ENCODE results near the gene CD200. TPM values are rescaled to one million over a fixed set of nuclear protein-coding genes. Genes with fewer than 3 reads are reported as not detected.

Gene CD200
- total RNA-seq: 1 to 10 TPM in 1 of 2 experiments, under 1 TPM in 1; 0.67 to 3.6 TPM

- H3K36me3 Mint-ChIP-seq: no peaks in the 10 kb centered on the region
- peak; percentile 50 for DNase-seq
- no peaks in the 10 kb centered on the region for H3K9me3 Mint-ChIP-seq (ENCODE audit: low read depth)
- CTCF ChIA-PET: interaction anchor here (0.7 to 2.4 kb wide), 14 partner anchors 8 to 703 kb away, joined by 3 to 18 read pairs (median 4); partner anchors contain the start of gene SLC9C1
- H3K4me3 Mint-ChIP-seq: peak within 1 kb of the TSS; percentile 75
- H3K27ac Mint-ChIP-seq: no peak within 1 kb of the TSS
- peaks cover 17% of the 10 kb centered on the region for H3K4me1 Mint-ChIP-seq
- H3K27me3 Mint-ChIP-seq: peaks cover 13% of the 10 kb centered on the region
- ATAC-seq: peak; percentile 89
These were observed at the start of gene CD200 for GRCh38 chr3:112333002-112333380. CD200 (plus strand) TSS chr3:112333156; CDS start chr3:112333213, 57 bp downstream.

- CTCF ChIA-PET: interaction anchor here (1.0 kb wide), 1 partner anchor 151 kb away, joined by 4 read pairs; no protein-coding TSS in a partner anchor
These were observed 43.9 kb upstream of the CD200 start for GRCh38 chr3:112289011-112289410.

GRCh38 chr3:112293368-112294321 lies 39.3 kb upstream of the CD200 start, which contains the start of gene SLC9C1:
SLC9C1 (minus strand) TSS chr3:112294216; CDS start chr3:112286791, 7,425 bp downstream.
- peak within 1 kb of the TSS; percentile 76 for H3K27ac Mint-ChIP-seq
- ATAC-seq (peak; percentile 79), DNase-seq (peak; percentile 62)
- H3K36me3 Mint-ChIP-seq: peaks cover 9% of the 10 kb centered on the region
- H3K27me3 Mint-ChIP-seq: no peaks in the 10 kb centered on the region
- CTCF ChIA-PET: interaction anchor here (0.8 to 4.2 kb wide), 39 partner anchors 9 to 348 kb away, joined by 3 to 30 read pairs (median 5); partner anchors contain the start of genes BTLA and CD200
- H3K4me3 Mint-ChIP-seq: peak within 1 kb of the TSS; percentile 45
- H3K4me1 Mint-ChIP-seq: peaks cover 37% of the 10 kb centered on the region
- H3K9me3 Mint-ChIP-seq (ENCODE audit: low read depth): peaks cover 3% of the 10 kb centered on the region

More at GRCh38 chr3:112289011-112289410, 43.9 kb upstream of the CD200 start:
- H3K27me3 Mint-ChIP-seq: no peaks in the 10 kb centered on the region
- peaks cover 3% of the 10 kb centered on the region for H3K36me3 Mint-ChIP-seq
- H3K4me3 Mint-ChIP-seq: no peak overlapping the region
- H3K27ac Mint-ChIP-seq: no peak overlapping the region
- peaks cover 3% of the 10 kb centered on the region for H3K9me3 Mint-ChIP-seq (ENCODE audit: low read depth)
- DNase-seq (no peak), ATAC-seq (no peak)
- peaks cover 15% of the 10 kb centered on the region for H3K4me1 Mint-ChIP-seq

GRCh38 chr3:112297714-112298113 lies 35.2 kb upstream of the CD200 start:
- peaks cover 7% of the 10 kb centered on the region for H3K36me3 Mint-ChIP-seq
- peaks cover 34% of the 10 kb centered on the region for H3K4me1 Mint-ChIP-seq
- no peaks in the 10 kb centered on the region for H3K27me3 Mint-ChIP-seq
- CTCF ChIA-PET: interaction anchor here (1.4 kb wide), 1 partner anchor 140 kb away, joined by 5 read pairs; no protein-coding TSS in a partner anchor
- no peaks in the 10 kb centered on the region for H3K9me3 Mint-ChIP-seq (ENCODE audit: low read depth)
- peak overlapping the region; percentile 60 for H3K4me3 Mint-ChIP-seq
- DNase-seq: no peak
- peak overlapping the region; percentile 85 for H3K27ac Mint-ChIP-seq
- peak; percentile 32 for ATAC-seq

- H3K4me3 Mint-ChIP-seq: no peak overlapping the region
- H3K36me3 Mint-ChIP-seq: peaks cover 7% of the 10 kb centered on the region
- peaks cover 27% of the 10 kb centered on the region for H3K4me1 Mint-ChIP-seq
- no peak for ATAC-seq
- H3K27me3 Mint-ChIP-seq: no peaks in the 10 kb centered on the region
- DNase-seq: no peak
- peak overlapping the region; percentile 85 for H3K27ac Mint-ChIP-seq
- CTCF ChIA-PET: interaction anchor here (0.9 to 1.7 kb wide), 4 partner anchors 28 to 234 kb away, joined by 3 to 5 read pairs (median 4); no protein-coding TSS in a partner anchor
- H3K9me3 Mint-ChIP-seq (ENCODE audit: low read depth): no peaks in the 10 kb centered on the region
These were observed 34.2 kb upstream of the CD200 start for GRCh38 chr3:112298781-112299180.

- Mint-ChIP-seq H3K27ac (no peak overlapping the region), H3K4me1 (peaks cover 16% of the 10 kb centered on the region), H3K36me3 (peaks cover 1% of the 10 kb centered on the region), H3K27me3 (no peaks in the 10 kb centered on the region), H3K9me3 (ENCODE audit: low read depth) (no peaks in the 10 kb centered on the region), H3K4me3 (no peak overlapping the region)
- CTCF ChIA-PET: interaction anchor here (1.8 to 3.7 kb wide), 2 partner anchors 8 to 191 kb away, joined by 4 to 30 read pairs; partner anchors contain the start of gene SLC9C1
- ATAC-seq (no peak), DNase-seq (no peak)
These were observed 30.7 kb upstream of the CD200 start for GRCh38 chr3:112302150-112302830.

GRCh38 chr3:112302881-112303763 lies 29.8 kb upstream of the CD200 start:
- Mint-ChIP-seq H3K9me3 (ENCODE audit: low read depth) (no peaks in the 10 kb centered on the region), H3K27ac (no peak overlapping the region), H3K4me3 (no peak overlapping the region), H3K27me3 (no peaks in the 10 kb centered on the region), H3K4me1 (peaks cover 9% of the 10 kb centered on the region), H3K36me3 (no peaks in the 10 kb centered on the region)
- CTCF ChIA-PET: interaction anchor here (1.4 to 3.7 kb wide), 6 partner anchors 9 to 215 kb away, joined by 3 to 30 read pairs (median 4); partner anchors contain the start of gene SLC9C1
- ATAC-seq: peak; percentile 62
- DNase-seq: no peak

- CTCF ChIA-PET: interaction anchor here (1.1 to 3.7 kb wide), 12 partner anchors 10 to 214 kb away, joined by 3 to 30 read pairs (median 5); partner anchors contain the start of gene SLC9C1
- ATAC-seq (peak; percentile 50), DNase-seq (no peak)
- Mint-ChIP-seq H3K27ac (no peak overlapping the region), H3K4me1 (peaks cover 2% of the 10 kb centered on the region), H3K27me3 (no peaks in the 10 kb centered on the region), H3K9me3 (ENCODE audit: low read depth) (no peaks in the 10 kb centered on the region), H3K4me3 (no peak overlapping the region), H3K36me3 (no peaks in the 10 kb centered on the region)
These were observed 29.1 kb upstream of the CD200 start for GRCh38 chr3:112303764-112304325.

- no peaks in the 10 kb centered on the region for H3K27me3 Mint-ChIP-seq
- CTCF ChIA-PET: interaction anchor here (1.0 to 3.7 kb wide), 14 partner anchors 9 to 233 kb away, joined by 3 to 30 read pairs (median 4); partner anchors contain the start of gene SLC9C1
- H3K36me3 Mint-ChIP-seq: no peaks in the 10 kb centered on the region
- H3K9me3 Mint-ChIP-seq (ENCODE audit: low read depth): no peaks in the 10 kb centered on the region
- H3K4me1 Mint-ChIP-seq: no peaks in the 10 kb centered on the region
- H3K4me3 Mint-ChIP-seq: no peak overlapping the region
- no peak overlapping the region for H3K27ac Mint-ChIP-seq
- ATAC-seq (no peak), DNase-seq (no peak)
These were observed 28.3 kb upstream of the CD200 start for GRCh38 chr3:112304611-112305010.

GRCh38 chr3:112306825-112307224 lies 26.1 kb upstream of the CD200 start:
- Mint-ChIP-seq H3K36me3 (no peaks in the 10 kb centered on the region), H3K27me3 (no peaks in the 10 kb centered on the region), H3K27ac (no peak overlapping the region), H3K4me3 (no peak overlapping the region), H3K9me3 (ENCODE audit: low read depth) (no peaks in the 10 kb centered on the region), H3K4me1 (no peaks in the 10 kb centered on the region)
- no peak for ATAC-seq
- CTCF ChIA-PET: interaction anchor here (1.4 kb wide), 1 partner anchor 195 kb away, joined by 3 read pairs; no protein-coding TSS in a partner anchor
- DNase-seq: no peak

GRCh38 chr3:112307557-112307956 lies 25.4 kb upstream of the CD200 start:
- Mint-ChIP-seq H3K27ac (no peak overlapping the region), H3K27me3 (no peaks in the 10 kb centered on the region), H3K36me3 (no peaks in the 10 kb centered on the region), H3K4me1 (no peaks in the 10 kb centered on the region), H3K9me3 (ENCODE audit: low read depth) (no peaks in the 10 kb centered on the region), H3K4me3 (no peak overlapping the region)
- CTCF ChIA-PET: interaction anchor here (1.4 to 2.5 kb wide), 2 partner anchors 14 to 196 kb away, joined by 3 to 7 read pairs; partner anchors contain the start of gene SLC9C1
- ATAC-seq (no peak), DNase-seq (no peak)

Measured in activated CD8-positive, alpha-beta memory T cell treated with anti-CD3 and anti-CD28 coated beads, Interleukin-2, amount 10 ng/mL, durations not matched to agents 7 days and 5 days (primary cell).